NCI-H526 treated with DMSO at 0.1 percent for 48 hours (cell line): ENCODE results near the gene SCN9A.

ENCODE experiments used
- DNase-seq: peaks from one replicate; lab custom pipeline; 2025; lab: John Stamatoyannopoulos, UW

The SCN9A gene

DNA sequence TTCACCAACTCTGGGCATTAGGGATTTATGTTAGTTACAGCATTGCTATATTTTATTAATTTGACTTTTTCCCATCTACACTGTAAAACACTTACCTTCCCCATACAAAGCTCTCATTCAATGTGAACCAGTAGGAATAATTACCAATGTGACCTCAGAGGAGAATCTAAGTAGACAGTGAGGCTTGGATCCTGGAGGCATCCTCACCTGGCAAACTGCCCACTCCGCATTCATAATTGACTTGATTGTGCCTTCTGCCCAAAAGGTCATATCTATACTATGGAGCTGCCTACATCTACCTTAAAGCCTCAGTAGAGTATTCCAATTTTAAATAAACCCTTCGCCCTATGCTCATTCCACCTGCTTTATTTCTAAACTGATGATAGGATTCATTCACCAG is 202.5 kb downstream of the SCN9A start:
- no peak for DNase-seq

DNA sequence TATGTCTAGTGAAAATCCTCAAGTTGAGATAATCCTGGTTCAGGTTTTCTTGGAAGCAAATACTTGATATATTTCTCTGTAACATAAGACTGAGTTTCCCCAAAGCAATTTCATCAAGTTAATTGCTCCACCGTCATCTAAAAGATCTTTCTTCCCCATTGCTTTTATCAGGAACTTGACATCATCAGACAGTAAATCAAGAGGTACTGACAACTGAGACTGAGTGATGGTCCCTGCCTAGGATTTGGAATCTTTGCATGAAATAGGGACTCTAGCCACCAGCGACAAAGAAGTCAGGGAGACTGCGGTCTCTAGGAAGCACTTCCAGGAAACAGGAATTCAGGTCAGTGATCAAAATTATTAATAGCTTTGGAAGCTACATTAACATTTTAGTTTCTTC is 204.5 kb downstream of the SCN9A start:
- DNase-seq = no peak

DNA sequence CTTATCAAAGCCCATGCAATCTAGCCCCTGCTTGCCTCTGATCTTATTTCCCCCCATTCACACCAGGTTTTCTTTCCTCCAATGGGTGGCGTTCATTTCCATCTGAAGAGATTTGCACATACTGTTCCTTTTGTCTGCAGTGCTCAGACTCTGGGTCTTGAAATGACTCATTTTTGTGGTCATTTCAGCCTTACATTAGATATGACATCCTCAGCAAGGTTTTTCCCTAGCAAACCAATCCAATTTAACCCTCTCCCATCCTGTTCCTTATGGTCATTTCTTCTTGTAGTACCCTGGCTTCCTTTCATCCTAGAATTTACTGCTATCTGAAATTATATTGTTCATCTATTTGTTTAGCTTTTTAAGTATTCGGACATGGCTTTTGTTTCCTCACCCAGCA is 205.4 kb downstream of the SCN9A start:
- DNase-seq = no peak

DNA sequence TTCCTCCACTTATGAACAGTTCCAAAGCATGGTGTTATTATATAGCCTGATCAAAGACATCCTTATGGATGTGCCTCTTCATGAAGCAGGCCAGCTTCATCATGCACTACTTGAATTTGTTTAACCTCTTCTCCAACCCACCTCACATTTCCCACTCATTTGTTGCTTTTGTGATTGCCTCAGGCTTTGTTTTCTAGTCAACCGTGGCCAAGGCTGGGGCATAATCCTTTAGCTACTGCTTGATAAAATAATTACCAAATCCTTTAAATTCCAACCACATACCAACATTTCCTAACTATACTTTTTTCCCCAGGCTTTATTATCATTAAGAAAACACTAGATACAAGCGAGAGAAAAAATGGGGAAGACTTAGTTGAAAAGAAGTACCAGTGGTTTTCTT is 208.3 kb downstream of the SCN9A start:
- DNase-seq = no peak

DNA sequence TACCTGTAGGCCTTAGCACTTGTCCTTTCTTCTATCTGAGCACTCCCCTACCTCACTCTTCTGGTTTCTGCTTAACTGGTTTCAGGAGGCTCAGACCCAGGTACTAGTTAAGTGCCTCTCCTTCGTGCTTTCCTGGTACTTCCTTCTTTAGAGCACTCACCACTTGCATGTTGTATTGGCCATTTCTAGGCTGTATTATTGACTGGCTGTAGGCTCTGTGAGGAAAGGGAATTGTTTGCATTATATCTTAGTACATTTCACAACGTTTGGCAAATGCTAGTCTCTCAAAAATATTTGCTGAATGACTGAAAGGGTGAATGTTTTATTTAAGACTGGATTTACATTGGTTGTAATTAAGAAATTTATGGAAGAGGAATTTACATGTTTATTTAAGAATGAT is 212.0 kb downstream of the SCN9A start:
- no peak for DNase-seq

DNA sequence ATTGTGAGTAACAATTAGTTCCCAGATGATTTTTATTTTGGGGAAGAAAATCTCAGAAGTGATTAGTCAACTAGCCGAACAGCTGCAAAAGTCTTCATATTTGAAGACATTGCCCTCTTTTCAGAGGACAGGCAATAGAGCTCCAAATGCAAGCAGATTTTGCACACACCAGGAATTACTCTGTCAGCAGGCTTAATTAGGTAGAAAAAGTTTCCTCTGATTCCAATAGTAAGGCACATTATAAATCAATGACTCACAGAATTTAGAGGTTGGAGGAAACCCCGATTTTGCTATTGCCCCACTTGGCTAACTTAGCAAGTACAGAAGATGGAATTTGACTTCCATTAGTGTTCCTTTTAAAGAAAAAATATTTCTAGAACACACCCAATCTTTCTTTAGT is 217.2 kb downstream of the SCN9A start:
- no peak for DNase-seq

DNA sequence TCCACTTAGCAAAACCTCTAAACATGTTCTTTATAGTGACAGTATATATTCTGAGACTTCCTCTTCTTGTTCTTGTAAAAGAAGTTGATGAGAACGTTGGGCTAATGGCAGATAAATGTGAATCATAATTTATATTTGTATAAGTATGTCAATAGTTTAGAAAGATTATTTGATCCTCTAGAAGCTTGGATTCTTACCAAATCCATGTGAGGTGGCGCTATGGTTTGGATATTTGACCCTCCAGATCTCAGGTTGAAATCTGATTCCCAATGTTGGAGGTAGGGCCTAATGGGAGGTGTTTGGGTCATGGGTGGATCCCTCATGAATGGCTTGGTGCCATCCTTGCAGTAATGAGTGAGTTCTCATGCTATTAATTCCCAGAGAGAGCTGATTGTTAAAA is 218.2 kb downstream of the SCN9A start:
- DNase-seq = no peak

DNA sequence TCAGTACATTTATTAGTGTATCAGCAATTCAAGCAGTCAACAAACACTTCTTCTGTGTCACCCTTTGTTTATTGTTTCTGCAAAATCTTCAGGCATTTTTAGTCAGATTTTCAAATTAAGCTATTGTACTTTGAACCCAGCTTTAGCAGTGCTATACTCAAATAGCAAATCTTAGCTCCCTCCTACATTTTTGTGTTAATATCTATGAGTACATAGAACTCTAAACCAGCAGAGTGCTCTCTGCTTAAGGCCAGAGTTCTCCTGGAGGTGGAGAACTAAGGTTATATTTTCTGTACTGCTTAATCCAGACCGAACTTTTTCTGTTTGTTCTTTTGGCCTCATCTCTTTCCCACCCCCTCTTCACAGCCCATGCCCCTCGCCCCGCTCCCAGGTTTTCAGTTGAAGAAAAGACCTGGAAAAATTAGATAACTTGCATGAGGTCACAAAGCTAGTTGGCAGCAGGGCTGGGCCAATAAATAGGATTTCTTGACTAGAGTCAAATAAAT is 218.7 kb downstream of the SCN9A start:
- no peak for DNase-seq

DNA sequence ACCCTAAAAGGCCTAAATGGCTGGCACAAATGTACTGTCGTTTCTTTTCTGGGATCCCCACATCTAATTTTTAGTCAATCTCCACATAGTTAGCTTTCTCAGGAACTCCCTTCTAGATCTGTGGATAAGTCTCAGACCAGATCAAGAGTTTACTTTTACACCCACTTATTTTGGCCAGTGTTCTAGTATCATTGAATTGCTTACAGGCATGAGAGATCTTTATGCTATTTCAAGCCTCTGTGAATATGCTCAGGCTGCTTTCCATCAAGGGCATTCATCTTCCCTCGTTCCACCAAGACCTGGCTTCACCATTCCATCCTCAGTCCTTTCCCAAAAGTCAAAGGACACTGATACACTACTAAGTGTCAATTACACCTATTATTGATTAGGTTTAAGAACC is 220.2 kb downstream of the SCN9A start:
- no peak for DNase-seq

DNA sequence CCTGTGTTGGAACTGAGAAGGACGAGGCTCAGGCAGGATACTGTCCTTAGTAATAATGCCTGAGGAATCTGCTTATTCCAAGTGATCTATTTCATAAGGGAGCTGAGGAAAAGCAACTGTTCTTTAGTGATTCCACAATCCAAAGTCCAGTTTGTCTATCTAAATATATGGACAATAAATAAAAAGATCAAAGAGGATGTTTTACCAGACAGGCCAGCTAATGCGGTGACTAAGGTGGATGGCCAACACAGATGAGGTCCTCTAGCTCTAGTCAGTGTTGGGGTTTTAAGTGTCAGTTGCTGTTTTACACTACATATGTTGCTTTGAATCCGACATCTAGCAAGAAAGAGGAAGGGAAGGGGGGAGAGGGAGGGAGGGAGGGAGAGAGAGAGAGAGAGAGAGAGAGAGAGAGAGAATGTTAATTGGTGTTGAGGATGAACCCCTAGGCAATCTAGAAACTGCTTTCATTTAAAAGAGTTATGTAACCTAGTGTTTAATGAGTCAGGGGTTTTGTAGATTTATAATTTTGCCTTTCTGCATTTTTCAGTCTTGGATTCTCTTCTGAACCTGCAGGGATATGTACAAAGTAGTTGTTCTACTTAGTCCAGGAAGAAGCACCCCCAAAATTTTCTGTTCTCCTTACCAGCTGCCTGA is 220.9 kb downstream of the SCN9A start:
- no peak for DNase-seq

DNA sequence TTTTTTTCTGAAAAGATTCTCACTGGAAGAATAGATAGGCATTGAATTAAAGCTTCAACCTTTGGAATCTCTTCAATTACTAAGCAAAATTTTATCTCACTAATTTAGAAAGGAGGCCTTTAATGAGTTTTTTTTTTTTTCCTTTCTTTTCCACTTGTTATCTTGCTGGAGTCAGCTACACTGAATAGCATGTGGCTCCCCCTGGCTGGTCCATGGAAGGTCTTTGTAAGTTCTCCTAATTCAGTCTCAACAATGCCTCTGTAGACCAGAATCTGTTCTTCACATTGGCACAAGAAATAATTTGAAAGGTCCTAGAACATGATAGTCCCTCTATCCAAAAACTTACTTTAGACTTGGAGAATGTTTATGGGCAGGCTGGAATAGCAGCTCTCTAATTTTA is 223.7 kb downstream of the SCN9A start:
- no peak for DNase-seq

DNA sequence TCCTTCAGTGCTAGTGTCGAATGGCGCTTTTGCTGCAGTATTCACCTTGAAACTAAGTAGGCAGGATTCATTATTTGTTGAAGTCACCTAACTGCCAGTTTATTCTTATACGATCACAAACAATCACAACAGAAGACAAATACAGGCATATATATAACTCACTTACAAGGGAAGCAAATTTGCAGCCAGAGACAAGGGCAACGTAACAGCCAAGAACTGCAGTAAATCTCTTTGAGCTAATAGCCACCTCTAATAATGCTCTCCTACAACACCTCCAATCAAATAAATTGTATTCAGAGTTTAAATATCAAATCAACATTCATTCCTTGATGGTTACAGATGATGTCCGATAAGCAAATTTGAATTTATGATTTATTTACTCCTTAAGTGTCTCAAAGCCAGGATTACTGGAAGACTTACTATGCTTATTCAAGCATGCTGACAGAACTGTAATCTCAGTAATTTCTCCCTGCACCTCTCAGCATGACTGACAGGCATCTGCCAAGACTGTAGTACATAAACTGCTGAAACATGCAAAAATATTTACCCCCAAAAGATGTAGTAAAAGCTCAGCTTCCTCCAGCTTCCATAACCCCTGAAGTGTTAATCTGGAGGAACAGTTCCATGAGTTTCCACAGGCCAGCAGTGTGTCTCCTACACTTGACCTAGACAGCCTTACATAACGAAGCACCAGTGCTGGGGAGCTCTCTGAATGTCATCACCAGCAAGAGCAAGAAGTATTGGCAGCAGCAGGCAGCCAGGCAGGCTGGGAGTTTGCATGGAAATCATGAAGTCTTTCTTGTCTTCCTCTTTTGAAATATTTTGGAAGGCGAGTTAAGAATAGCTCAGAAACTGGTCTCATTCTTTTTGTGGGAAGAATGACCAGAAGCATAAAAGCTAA is 227.0 kb downstream of the SCN9A start:
- DNase-seq = no peak

DNA sequence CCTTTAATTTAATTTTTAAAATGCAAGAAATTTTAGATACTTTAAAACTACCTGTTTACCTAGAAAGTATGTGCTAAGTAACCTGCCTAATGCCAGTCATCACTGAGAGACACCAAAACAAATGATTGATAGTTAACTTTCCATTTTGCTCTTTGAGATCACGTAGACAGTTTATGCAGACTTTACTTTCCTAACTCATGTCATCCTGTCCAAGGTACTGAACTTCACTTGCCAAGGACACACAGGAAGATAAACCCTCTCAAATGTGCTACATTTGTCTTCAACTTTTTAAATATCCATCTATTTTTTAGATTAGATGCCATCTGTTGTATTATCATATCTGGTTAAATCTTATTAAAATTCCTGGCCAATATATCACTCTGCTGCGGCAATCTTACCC is 227.9 kb downstream of the SCN9A start:
- DNase-seq = no peak
